Neural cell (in vitro differentiated cells): ENCODE data around the gene CNRIP1. TPM values are rescaled to one million over a fixed set of nuclear protein-coding genes. Genes with fewer than 3 reads are reported as not detected.
"Not testable (repeated sequence)": the region's sequence is repeated elsewhere in the genome, so short reads cannot be mapped to it uniquely, and the experiment has no call there.

Experiments
- H2AFZ ChIP-seq: fragments of 200-600, 300-800 bp; sonication (generic), shearing (Covaris generic); 2 replicates; pipeline ENCODE4 v1.6.0; 2014; ENCODE audit warnings: low read depth, mild to moderate bottlenecking, antibody characterized with exemption, low read length, moderate library complexity
- H3F3A ChIP-seq: fragments of 200-600 bp; shearing (Covaris generic); 2 replicates; pipeline ENCODE4 v1.6.1; 2016; ENCODE audit warnings: mild to moderate bottlenecking, moderate library complexity, mixed read lengths, antibody characterized with exemption, low read length; ENCODE audit not compliant: insufficient read depth, poor library complexity, severe bottlenecking
- H3K27ac ChIP-seq: fragments of 200-600, 300-800 bp; sonication (generic), shearing (Covaris generic); 2 replicates; pipeline ENCODE4 v1.5.1; 2014; ENCODE audit warnings: mild to moderate bottlenecking, low read length, moderate library complexity
- H3K27me3 ChIP-seq: fragments of 300-800, 200-600 bp; sonication (generic), shearing (Covaris generic); 2 replicates; pipeline ENCODE4 v1.6.0; 2014; ENCODE audit warnings: mild to moderate bottlenecking, low read depth, low read length, moderate library complexity; ENCODE audit not compliant: insufficient read depth
- H3K36me3 ChIP-seq: fragments of 300-800, 200-600 bp; sonication (generic), shearing (Covaris generic); 2 replicates; pipeline ENCODE4 v1.5.1; 2014; ENCODE audit warnings: mild to moderate bottlenecking, antibody characterized with exemption, low read length, moderate library complexity; ENCODE audit not compliant: insufficient read depth
- H3K4me2 ChIP-seq: fragments of 300-800, 200-600 bp; sonication (generic), shearing (Covaris generic); 2 replicates; pipeline ENCODE4 v1.6.0; 2014; ENCODE audit warnings: mild to moderate bottlenecking, low read length
- H3K4me3 ChIP-seq: fragments of 300-800, 200-600 bp; sonication (generic), shearing (Covaris generic); 2 replicates; pipeline ENCODE4 v1.5.1; 2014; ENCODE audit warnings: mild to moderate bottlenecking, low read length, moderate library complexity
- H3K79me2 ChIP-seq: fragments of 200-600 bp; shearing (Covaris generic); replicated peaks from 2 replicates; pipeline ENCODE4 v1.6.0; 2014; ENCODE audit warnings: mild to moderate bottlenecking, low read length, moderate library complexity; ENCODE audit not compliant: insufficient read depth
- H3K9ac ChIP-seq: fragments of 300-800, 200-600 bp; sonication (generic), shearing (Covaris generic); 2 replicates; pipeline ENCODE4 v1.6.1; 2016; ENCODE audit warnings: mild to moderate bottlenecking, low read length, mixed read lengths
- H3K9me2 ChIP-seq: fragments of 200-600 bp; shearing (Covaris generic); 2 replicates; pipeline ENCODE4 v1.6.1; 2016; ENCODE audit warnings: mild to moderate bottlenecking, low read length, mixed read lengths; ENCODE audit not compliant: insufficient read depth
- H3K9me3 ChIP-seq: fragments of 200-600, 300-800 bp; sonication (generic), shearing (Covaris generic); 2 replicates; pipeline ENCODE4 v1.6.1; 2016; ENCODE audit warnings: mild to moderate bottlenecking, mixed run types, low read length, moderate library complexity, mixed read lengths
- H4K20me1 ChIP-seq: fragments of 200-600 bp; shearing (Covaris generic); 2 replicates; pipeline ENCODE4 v1.6.1; 2016; ENCODE audit warnings: mild to moderate bottlenecking, mixed run types; ENCODE audit not compliant: insufficient read depth
- CTCF ChIP-seq: fragments of 450-650 bp; IDR thresholded peaks from 2 replicates; pipeline ENCODE4 v1.5.1; 2014; ENCODE audit warnings: antibody characterized with exemption, mild to moderate bottlenecking, moderate library complexity; ENCODE audit not compliant: poor library complexity, severe bottlenecking
- EP300 ChIP-seq: fragments of 450-650 bp; conservative IDR thresholded peaks from 2 replicates; pipeline ENCODE4 v1.6.1; 2014; ENCODE audit warnings: antibody characterized with exemption, mild to moderate bottlenecking, moderate library complexity; ENCODE audit not compliant: poor library complexity, severe bottlenecking
- EZH2 ChIP-seq: fragments of 200-600, 300-800 bp; shearing (Covaris generic), sonication (generic); IDR thresholded peaks from 2 replicates; pipeline ENCODE4 v1.6.1; 2014; ENCODE audit warnings: antibody characterized with exemption, low read length, borderline replicate concordance, mild to moderate bottlenecking; ENCODE audit not compliant: insufficient read depth, poor library complexity, severe bottlenecking
- MXI1 ChIP-seq: fragments of 450-650 bp; conservative IDR thresholded peaks from 2 replicates; pipeline ENCODE4 v1.6.1; 2014; ENCODE audit warnings: antibody characterized with exemption, mild to moderate bottlenecking; ENCODE audit not compliant: poor library complexity, severe bottlenecking
- POLR2AphosphoS5 ChIP-seq: IDR thresholded peaks from 2 replicates; pipeline ENCODE4 v1.6.1; 2012
- RAD21 ChIP-seq: fragments of 450-650 bp; conservative IDR thresholded peaks from 2 replicates; pipeline ENCODE4 v1.6.1; 2014; ENCODE audit warnings: antibody characterized with exemption, mild to moderate bottlenecking, moderate library complexity
- SMC3 ChIP-seq: fragments of 450-650 bp; conservative IDR thresholded peaks from 2 replicates; pipeline ENCODE4 v1.6.1; 2014; ENCODE audit warnings: antibody characterized with exemption, mild to moderate bottlenecking, moderate library complexity; ENCODE audit not compliant: poor library complexity
- TAF1 ChIP-seq: IDR thresholded peaks from 2 replicates; pipeline ENCODE4 v1.6.1; 2012; ENCODE audit warnings: low read depth
- polyA plus RNA-seq: library from polyadenylated mRNA; depleted of rRNA; stranded (reverse); fragments of >200 nt; gene quantifications from 2 replicates; pipeline ENCODE4 v1.2.3, GENCODE V29; 2014
- TF ChIP-seq, protein P1 (sequence below): IDR thresholded peaks from 2 replicates; pipeline ENCODE4 v1.6.1; 2012; ENCODE audit warnings: borderline replicate concordance

The CNRIP1 gene
- polyA plus RNA-seq, 1 donor from 2014 or later, result 28.2 TPM

GRCh38 chr2:68352651-68353391, 33.1 kb upstream of the CNRIP1 start:
- H3K9me2 ChIP-seq, result no peaks in the 10 kb centered on the region
- no peaks in the 10 kb centered on the region for H3F3A ChIP-seq
- no peaks in the 10 kb centered on the region for H3K27me3 ChIP-seq
- H3K27ac ChIP-seq, result no peak overlapping the region
- no peak overlapping the region for H2AFZ ChIP-seq
- H3K4me2 ChIP-seq, result no peak overlapping the region
- no peak overlapping the region for H3K9ac ChIP-seq
- H3K9me3 ChIP-seq, result no peaks in the 10 kb centered on the region
- H3K4me3 ChIP-seq, result no peak overlapping the region
- no peak for TF ChIP-seq EZH2
- TF ChIP-seq, protein P1, sequence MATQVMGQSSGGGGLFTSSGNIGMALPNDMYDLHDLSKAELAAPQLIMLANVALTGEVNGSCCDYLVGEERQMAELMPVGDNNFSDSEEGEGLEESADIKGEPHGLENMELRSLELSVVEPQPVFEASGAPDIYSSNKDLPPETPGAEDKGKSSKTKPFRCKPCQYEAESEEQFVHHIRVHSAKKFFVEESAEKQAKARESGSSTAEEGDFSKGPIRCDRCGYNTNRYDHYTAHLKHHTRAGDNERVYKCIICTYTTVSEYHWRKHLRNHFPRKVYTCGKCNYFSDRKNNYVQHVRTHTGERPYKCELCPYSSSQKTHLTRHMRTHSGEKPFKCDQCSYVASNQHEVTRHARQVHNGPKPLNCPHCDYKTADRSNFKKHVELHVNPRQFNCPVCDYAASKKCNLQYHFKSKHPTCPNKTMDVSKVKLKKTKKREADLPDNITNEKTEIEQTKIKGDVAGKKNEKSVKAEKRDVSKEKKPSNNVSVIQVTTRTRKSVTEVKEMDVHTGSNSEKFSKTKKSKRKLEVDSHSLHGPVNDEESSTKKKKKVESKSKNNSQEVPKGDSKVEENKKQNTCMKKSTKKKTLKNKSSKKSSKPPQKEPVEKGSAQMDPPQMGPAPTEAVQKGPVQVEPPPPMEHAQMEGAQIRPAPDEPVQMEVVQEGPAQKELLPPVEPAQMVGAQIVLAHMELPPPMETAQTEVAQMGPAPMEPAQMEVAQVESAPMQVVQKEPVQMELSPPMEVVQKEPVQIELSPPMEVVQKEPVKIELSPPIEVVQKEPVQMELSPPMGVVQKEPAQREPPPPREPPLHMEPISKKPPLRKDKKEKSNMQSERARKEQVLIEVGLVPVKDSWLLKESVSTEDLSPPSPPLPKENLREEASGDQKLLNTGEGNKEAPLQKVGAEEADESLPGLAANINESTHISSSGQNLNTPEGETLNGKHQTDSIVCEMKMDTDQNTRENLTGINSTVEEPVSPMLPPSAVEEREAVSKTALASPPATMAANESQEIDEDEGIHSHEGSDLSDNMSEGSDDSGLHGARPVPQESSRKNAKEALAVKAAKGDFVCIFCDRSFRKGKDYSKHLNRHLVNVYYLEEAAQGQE, result no peak
- no peak for TF ChIP-seq TAF1
- no peak for TF ChIP-seq CTCF
- TF ChIP-seq RAD21, result no peak
- no peak for TF ChIP-seq MXI1
- no peak for TF ChIP-seq POLR2AphosphoS5
- no peak for TF ChIP-seq EP300
- TF ChIP-seq SMC3, result no peak
- H3K36me3 ChIP-seq, result no peaks in the 10 kb centered on the region
- no peaks in the 10 kb centered on the region for H4K20me1 ChIP-seq
- no peaks in the 10 kb centered on the region for H3K79me2 ChIP-seq

DNA sequence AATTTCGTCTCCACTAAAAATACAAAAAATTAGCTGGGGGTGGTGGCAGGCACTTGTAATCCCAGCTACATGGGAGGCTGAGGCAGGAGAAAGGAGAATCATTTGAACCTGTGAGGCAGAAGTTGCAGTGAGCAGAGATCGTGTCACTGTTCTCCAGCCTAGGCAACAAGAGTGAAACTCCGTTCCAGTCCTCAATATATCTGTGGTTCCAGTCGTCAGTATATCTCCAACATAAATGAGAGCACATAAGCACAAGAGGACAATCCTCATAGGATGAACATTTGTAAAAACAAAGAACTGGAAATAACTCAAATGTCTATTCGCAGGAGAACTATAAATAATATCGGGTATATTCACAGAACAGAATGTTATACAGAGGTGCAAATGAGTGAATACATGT, 32.2 kb upstream of the CNRIP1 start:
- Histone ChIP-seq H3K9ac (no peak overlapping the region), H3K27ac (no peak overlapping the region), H2AFZ (no peak overlapping the region), H3K27me3 (no peaks in the 10 kb centered on the region), H4K20me1 (no peaks in the 10 kb centered on the region), H3K9me2 (no peaks in the 10 kb centered on the region), H3K79me2 (no peaks in the 10 kb centered on the region), H3K4me3 (no peak overlapping the region), H3K36me3 (no peaks in the 10 kb centered on the region), H3F3A (no peaks in the 10 kb centered on the region), H3K9me3 (no peaks in the 10 kb centered on the region), H3K4me2 (no peak overlapping the region)
- TF ChIP-seq RAD21, result no peak
- no peak for TF ChIP-seq TAF1
- no peak for TF ChIP-seq MXI1
- TF ChIP-seq SMC3, result no peak
- TF ChIP-seq, protein P1, result no peak
- TF ChIP-seq EP300, result no peak
- TF ChIP-seq CTCF, result no peak
- TF ChIP-seq EZH2, result no peak
- no peak for TF ChIP-seq POLR2AphosphoS5

DNA sequence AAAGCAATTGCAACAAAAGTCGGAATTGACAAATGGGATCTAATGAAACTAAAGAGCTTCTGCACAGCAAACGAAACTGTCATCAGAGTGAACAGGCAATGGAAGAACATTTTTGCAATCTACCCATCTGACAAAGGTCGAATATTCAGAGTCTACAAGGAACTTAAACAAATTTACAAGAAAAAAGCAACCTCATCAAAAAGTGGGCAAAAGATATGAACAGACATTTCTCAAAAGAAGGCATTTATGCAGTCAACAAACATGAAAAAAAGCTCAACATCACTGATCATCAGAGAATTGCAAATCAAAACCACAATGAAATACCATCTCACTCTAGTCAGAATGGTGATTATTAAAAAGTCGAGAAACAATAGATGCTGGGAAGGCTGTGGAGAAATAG, 29.3 kb upstream of the CNRIP1 start:
- H3K27me3 ChIP-seq, H3K4me3 ChIP-seq, H3K36me3 ChIP-seq, H3K9me3 ChIP-seq, H3K27ac ChIP-seq, H3K4me2 ChIP-seq, H3K9me2 ChIP-seq, H3K9ac ChIP-seq, H3K79me2 ChIP-seq, H2AFZ ChIP-seq, H4K20me1 ChIP-seq, H3F3A ChIP-seq: not testable (repeated sequence)
